SH-SY5Y (cell line): ENCODE results near the gene CEP78.

Source experiments
- GATA2 ChIP-seq: IDR thresholded peaks from 2 replicates; pipeline ENCODE4 v1.6.1; 2011; ENCODE audit warnings: mild to moderate bottlenecking, low read depth, low read length
- GATA3 ChIP-seq: IDR thresholded peaks from 2 replicates; pipeline ENCODE4 v1.6.1; 2011; ENCODE audit warnings: low read depth, mild to moderate bottlenecking, low read length, moderate library complexity

DNA sequence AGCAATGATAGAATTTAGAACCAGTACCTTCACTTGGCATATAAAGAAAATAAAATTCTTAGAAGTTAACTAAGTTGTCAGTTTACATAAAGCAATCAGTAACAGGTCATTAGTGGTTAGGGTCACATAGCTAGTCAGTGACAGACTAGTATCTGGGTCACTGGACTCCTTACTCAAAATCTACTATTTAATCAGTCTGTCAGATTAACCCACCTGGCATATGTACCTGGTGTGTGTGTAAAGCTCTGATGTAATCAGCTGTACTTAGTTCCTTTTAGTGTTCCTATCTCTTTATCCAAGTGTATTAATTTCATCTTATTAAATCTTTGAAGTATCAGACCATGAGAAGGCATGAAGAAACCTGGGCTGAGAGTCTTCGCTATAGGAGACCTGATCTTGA is 7.3 kb downstream of the CEP78 start:
- TF ChIP-seq GATA3 (no peak), GATA2 (no peak)
